Thyroid gland (tissue), 4 donors: Measurements from ENCODE around the gene CUL9.

Experiments used
- CTCF ChIP-seq, 6 experiments: fragments of 200-600 bp in 3 of 6; fragments of 450-650 bp in 3 of 6; sonication (generic) in 3 of 6; IDR thresholded peaks; one replicate each; pipeline ENCODE4 v1.5.1; 2016 to 2019; ENCODE audit warnings: antibody characterized with exemption in 6 of 6, mild to moderate bottlenecking in 2 of 6, inconsistent platforms in 1 of 6, moderate library complexity in 1 of 6
- POLR2A ChIP-seq, 2 donors: fragments of 450-650 bp; IDR thresholded peaks; one replicate each; pipeline ENCODE4 v1.6.1; 2017; ENCODE audit warnings: antibody characterized with exemption in 2 of 2, mild to moderate bottlenecking in 2 of 2, moderate library complexity in 1 of 2

DNA sequence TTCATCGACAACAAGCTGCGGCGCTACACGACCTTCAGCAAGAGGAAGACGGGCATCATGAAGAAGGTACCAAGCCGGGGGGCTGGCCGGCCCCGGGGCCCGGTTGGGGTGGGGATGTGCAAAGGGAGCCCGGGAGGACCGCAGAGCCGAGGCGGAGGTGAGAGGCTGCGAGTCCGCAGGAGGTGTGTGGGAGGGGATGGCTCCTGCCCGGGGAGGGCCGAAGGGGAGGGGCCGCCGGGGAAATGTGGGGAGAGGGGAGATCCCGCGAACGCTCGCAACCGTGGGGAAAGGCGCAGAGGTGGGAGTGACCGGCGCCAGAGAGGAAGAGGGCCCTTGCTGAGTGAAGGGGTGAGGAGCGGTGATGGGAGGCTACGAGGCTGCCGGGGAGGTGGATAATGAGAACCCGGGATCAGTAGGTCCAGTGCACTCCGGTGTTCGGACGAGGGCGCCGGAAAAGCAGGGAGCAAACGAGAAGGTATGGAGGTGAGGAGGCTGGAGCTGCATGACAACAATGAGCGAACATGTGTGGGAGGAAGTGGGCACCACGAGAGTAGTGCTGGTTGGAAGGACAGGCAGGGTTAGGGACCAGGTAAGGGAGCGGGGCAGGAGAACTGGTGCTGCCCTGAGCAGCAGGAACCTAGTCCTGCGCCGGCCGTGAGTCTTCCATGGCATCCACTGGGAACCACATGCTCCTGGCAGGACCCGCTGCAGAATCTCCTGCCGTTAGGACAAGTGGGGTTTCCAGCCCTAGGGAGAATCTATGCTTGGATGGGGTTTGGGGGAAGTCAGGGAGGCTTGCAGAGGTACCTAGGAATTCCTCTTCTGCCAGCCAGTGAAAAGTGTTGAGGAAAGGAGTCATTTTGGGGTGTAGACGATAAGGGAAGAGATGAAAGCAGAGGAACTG is 9.6 kb upstream of the CUL9 start:
- TF ChIP-seq POLR2A (IDR thresholded peaks at IDR 0.05) = peak in 1 of 2 donors; percentile 47
- no peak for TF ChIP-seq CTCF (IDR thresholded peaks at IDR 0.05)
